GM13976 (cell line): ENCODE measurements around the gene LSM10.

Experiments used
- DNase-seq: peaks from one replicate; pipeline ENCODE4 v3.0.0; 2012; ENCODE audit warnings: low spot score
- CTCF ChIP-seq: IDR thresholded peaks from 2 replicates; pipeline ENCODE4 v1.5.1; 2012; ENCODE audit warnings: borderline replicate concordance, mild to moderate bottlenecking; ENCODE audit not compliant: insufficient read depth; ENCODE audit errors: extremely low read depth, missing control alignments, control extremely low read depth
- in situ Hi-C: fragments of 300-500 bp; cut with MboI; formaldehyde crosslinking; loops from one replicate; pipeline ENCODE4 v1.12.0; 2022; ENCODE audit warnings: low sequenced_read_pairs, mixed read lengths, inconsistent platforms; ENCODE audit not compliant: unreplicated experiment

Gene LSM10

DNA sequence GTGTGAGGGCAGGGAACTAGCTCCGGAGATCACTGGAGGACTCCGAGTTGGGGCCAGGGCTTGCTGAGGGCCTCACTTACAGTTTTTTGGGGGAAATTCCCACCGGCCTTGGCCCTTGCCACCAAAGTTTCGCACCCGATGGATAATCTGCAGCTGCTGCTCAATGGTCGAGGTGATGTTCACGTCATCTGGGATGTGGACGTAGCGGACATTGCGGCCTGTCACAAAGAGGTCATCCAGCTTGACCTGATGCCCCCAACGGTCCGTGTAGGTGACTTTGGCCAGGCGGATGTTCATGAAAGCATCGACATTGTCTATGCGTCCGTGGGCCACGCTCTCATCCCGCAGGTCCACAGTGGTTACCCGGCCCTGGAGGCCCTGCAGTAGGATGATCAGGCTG, 4.0 kb downstream of the LSM10 start:
- TF ChIP-seq CTCF: no peak

DNA sequence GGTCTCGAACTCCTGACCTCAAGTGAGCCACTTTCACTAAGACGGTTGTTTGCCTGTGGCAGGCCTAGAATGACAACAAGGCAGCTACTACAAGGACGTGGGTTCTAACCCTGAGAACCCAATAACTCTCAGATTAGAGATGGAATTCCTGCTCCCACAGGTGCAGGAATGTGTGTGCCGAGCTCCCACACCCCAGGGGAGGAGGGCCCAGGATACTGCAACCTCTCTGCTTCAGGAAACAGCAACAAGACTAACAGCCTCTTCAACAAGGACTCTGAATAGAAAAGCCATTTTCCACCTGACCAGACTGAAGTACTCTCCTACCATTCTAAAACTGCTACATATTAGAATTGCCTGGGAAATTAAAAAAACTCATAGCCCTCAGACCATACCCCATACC, 4.9 kb downstream of the LSM10 start:
- no peak for DNase-seq
- in situ Hi-C loops: no loop called here
- TF ChIP-seq CTCF: no peak

More for the DNA sequence above, 4.0 kb downstream of the LSM10 start:
- in situ Hi-C loops: no loop called here
- DNase-seq: no peak

- DNase-seq: no peak
- TF ChIP-seq CTCF: no peak
- in situ Hi-C loops: no loop called here
These were observed 6.4 kb downstream of the LSM10 start for GRCh38 chr1:36391271-36391670.

- in situ Hi-C loops: no loop called here
- DNase-seq: no peak
- no peak for TF ChIP-seq CTCF
These were observed 7.3 kb downstream of the LSM10 start for GRCh38 chr1:36390411-36390810.

DNA sequence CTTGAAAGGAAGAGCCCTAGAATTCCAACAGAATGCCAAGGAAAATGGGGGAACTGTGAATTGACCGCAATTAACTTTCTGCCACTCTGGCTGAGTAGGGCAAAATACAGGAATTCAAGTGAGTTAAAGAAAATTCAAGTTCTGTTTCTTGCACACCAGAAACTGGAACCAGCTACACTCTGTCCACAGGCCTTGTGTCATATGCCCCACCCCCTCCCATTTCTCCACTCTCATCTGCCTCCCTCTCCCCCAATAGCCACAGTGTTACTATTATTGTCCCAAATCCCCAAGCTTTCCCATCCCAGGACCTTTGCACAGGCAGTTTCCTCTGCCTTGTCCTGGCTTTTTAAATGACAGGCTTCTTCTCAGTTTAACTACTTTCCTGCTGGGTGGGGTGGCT, 7.7 kb downstream of the LSM10 start:
- in situ Hi-C loops: no loop called here
- no peak for TF ChIP-seq CTCF
- DNase-seq: no peak

- in situ Hi-C loops: no loop called here
- TF ChIP-seq CTCF: no peak
- DNase-seq: no peak
These were observed 8.4 kb downstream of the LSM10 start for GRCh38 chr1:36389261-36389660.

- no peak for TF ChIP-seq CTCF
- in situ Hi-C loops: no loop called here
- no peak for DNase-seq
These were observed 10.4 kb downstream of the LSM10 start for GRCh38 chr1:36387141-36387949.
